HK-2 (cell line): ENCODE results near the gene SPDYE16.
"Not testable (repeated sequence)": the region's sequence is repeated elsewhere in the genome, so short reads cannot be mapped to it uniquely, and the experiment has no call there.

ENCODE experiments used
- DNase-seq: peaks from one replicate; pipeline ENCODE4 v3.0.0-alpha.2; 2018; ENCODE audit not compliant: unreplicated experiment

SPDYE16 gene

DNA sequence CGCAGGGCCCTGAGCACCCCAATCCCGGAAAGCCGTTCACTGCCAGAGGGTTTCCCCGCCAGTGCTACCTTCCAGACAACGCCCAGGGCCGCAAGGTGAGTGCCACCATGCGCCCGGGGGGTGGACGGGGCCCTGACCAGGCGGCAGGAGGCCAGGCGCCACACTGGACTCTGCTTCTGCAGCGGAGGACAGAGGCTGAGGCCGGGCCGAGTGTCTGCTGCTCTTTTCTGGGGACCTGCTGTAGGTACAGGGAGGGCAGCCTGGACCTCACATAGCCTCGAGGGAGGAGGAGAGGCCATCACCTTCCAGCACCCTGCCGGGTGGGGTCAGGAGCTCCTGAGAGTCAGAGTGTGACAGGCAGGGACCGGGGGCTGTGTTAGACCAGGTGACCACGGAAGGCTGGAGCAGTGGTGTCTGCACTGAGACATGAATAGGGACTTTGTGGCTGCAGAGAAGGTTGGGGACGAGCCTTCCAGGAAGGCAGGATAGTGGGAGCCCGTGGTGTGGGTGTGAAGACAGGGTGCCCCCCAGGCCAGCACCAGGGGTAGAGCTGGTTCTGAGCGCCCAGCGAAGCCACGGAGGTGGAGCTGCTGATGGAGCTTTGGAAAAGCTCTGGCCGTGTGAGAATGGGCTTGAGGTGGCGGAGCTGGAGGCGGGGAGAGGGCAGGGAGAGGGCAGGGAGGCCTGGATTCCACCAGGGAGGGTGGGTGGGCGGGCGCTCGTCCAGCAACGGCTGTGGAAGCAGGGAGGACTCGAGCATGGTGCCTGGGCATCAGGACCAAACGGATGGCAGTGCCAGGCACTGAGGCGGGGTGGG is 38.5 kb downstream of the SPDYE16 start:
- not testable (repeated sequence) for DNase-seq

- not testable (repeated sequence) for DNase-seq
Observed at GRCh38 chr7:76503244-76503643, 39.9 kb downstream of the SPDYE16 start.

GRCh38 chr7:76502836-76503235 is 40.3 kb downstream of the SPDYE16 start:
- not testable (repeated sequence) for DNase-seq

DNA sequence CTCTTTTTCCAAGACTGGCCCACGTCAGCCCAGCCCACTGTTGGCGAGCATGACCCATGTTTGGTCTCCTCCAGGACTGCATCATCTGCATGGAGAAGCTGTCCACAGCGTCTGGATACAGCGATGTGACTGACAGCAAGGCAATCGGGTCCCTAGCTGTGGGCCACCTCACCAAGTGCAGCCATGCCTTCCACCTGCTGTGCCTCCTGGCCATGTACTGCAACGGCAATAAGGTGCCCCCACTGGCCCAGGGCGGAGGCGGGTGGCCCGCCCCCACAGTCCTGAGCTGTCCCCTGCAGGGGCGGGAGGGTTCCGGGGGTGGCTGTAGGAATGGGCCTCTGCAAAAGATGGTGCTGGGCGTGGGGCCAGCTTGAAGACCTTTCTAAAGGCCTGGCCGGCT is 40.9 kb downstream of the SPDYE16 start:
- DNase-seq: not testable (repeated sequence)

DNA sequence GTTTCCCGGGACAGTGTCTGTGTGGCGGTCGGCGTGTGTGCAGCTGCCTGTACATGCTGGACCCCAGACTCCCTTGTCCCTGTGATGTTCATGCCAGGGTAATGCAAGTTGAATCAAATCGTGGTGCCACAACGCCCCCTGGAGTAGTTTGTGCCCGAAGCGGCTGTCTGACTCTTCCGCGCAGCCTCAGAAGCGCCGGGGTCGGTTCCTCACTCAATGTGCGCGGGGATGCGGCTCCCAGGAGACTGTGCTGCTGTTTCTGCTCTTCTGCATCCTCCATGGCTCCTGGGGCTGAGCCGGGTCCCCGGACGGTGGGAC is 43.2 kb downstream of the SPDYE16 start:
- DNase-seq: not testable (repeated sequence)

- not testable (repeated sequence) for DNase-seq
Observed at GRCh38 chr7:76499201-76499923, 43.7 kb downstream of the SPDYE16 start.

GRCh38 chr7:76498583-76499200 is 44.4 kb downstream of the SPDYE16 start:
- DNase-seq: not testable (repeated sequence)

DNA sequence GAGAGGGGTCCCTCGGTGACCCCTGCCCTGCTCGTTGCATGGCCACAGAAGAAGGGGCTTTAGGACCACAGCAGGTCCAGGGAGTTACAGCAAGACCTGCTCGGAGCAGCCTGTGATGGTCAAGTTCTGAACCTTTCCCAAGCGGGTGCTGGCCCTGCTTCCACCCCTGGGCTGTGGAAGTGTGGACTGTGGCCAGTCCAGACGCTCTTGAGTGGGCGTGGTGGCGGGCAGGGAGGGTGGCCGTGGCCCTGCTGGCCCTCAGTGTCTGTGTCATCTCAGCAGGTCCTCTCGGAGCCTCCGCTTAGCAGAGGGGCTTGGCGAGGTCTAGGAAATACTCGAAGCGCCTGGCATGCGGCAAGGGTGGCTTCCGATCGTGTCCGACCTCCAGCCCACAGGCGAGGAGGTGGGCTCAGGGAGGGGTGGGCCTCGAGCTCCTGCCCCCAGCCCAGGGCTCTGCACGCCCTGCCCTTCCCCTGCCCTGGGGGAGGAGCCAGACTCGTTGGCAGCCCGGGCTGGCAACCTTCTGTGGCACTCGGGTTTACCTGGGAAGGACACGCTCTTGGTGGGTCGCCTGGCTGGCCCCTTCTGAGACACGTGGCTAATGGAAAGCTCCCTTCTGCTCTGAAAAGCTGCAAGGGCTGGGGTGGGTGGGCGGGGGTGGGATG is 45.0 kb downstream of the SPDYE16 start:
- not testable (repeated sequence) for DNase-seq

GRCh38 chr7:76495717-76496116 is 47.4 kb downstream of the SPDYE16 start:
- not testable (repeated sequence) for DNase-seq

GRCh38 chr7:76492139-76492538 is 51.0 kb downstream of the SPDYE16 start:
- not testable (repeated sequence) for DNase-seq

GRCh38 chr7:76487969-76488368 is 55.1 kb downstream of the SPDYE16 start:
- DNase-seq: not testable (repeated sequence)

- not testable (repeated sequence) for DNase-seq
Observed at GRCh38 chr7:76486618-76487017, 56.5 kb downstream of the SPDYE16 start.

DNA sequence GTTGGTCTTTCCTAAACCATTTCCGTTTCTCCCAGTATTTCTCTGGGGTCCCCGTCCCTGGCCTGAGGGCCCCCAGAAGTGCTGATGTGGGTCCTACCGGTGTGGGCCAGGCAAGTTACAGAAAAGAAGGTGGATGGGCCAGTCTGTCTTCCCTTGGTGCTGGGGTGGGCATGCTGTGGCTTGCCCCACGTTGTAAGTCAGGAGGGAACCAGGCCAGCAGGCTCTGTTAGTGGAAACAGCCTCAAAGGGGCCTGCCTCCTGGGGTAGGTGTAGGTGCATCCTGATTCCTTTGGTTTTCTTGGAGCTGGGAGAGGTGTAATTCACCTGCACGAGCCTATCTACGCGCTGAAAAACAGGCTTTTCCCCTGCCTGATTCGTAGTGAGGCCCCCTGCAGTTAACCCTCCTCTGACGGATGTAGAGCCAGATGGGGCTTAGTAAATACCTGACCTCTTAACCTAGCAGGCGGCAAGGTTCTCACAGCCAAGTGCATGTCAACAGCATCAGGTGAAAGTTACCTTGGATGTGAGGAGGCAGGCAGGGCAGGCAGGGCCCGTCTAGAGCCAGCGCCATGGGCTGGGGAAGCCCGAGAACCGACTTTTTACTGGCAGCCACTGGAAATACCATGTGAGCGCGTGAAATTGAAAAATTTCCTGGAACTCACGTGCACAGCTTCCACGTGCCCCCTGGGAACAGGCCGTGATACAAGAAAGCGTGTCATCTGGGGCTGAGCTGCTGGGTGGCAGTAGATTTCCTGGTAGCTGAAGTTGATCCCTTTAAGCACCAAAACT is 57.1 kb downstream of the SPDYE16 start:
- not testable (repeated sequence) for DNase-seq

DNA sequence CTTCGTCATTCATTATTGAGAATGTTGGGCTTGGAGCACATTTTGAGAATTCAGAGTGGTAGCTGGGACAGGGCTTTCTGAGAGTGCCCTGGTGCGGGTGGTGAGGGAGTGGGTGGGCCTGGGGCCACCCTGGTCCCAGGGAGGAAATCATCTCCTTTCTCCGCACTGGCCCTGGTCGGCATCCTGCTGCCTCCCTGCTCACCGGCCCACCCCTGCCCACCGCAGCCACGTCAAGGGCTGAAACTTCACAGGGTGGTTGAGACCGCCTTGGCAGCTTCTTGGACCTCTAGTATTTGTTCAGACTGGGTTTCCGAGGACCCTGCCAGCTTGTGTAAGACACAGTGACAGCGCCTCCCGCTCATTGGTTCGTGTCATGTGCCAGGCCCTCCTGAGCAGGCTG is 58.6 kb downstream of the SPDYE16 start:
- not testable (repeated sequence) for DNase-seq

DNA sequence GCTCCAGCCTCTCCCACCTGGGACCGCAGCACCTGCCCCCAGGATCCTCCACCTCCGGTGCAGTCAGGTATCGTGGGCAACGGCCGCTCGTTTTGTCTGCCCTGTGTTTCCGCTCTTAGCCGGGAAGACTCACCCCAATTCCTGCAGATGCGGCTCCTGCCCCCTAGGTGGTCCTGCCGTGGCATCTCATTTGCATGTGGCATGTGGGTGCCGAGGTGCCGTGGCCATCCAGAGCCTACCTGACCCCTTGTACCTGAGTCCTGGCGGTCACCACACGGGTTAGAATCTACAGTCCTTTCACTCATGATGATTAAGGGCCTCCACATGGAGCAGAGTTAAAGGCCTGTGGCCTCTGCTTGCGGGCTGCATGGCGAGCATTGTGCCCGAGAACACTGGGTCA is 60.0 kb downstream of the SPDYE16 start:
- DNase-seq: not testable (repeated sequence)

GRCh38 chr7:76482660-76483059 is 60.4 kb downstream of the SPDYE16 start:
- DNase-seq: not testable (repeated sequence)
